ENCODE data around the gene GP1BB. TPM values are rescaled to one million over a fixed set of nuclear protein-coding genes. Genes with fewer than 3 reads are reported as not detected.

Gene GP1BB
- total RNA-seq, 5 donors from 2014 or later (not counting 1 experiment from before 2014, with no cell fraction given) = 0.19 to 2.1 (median 0.36) TPM

DNA sequence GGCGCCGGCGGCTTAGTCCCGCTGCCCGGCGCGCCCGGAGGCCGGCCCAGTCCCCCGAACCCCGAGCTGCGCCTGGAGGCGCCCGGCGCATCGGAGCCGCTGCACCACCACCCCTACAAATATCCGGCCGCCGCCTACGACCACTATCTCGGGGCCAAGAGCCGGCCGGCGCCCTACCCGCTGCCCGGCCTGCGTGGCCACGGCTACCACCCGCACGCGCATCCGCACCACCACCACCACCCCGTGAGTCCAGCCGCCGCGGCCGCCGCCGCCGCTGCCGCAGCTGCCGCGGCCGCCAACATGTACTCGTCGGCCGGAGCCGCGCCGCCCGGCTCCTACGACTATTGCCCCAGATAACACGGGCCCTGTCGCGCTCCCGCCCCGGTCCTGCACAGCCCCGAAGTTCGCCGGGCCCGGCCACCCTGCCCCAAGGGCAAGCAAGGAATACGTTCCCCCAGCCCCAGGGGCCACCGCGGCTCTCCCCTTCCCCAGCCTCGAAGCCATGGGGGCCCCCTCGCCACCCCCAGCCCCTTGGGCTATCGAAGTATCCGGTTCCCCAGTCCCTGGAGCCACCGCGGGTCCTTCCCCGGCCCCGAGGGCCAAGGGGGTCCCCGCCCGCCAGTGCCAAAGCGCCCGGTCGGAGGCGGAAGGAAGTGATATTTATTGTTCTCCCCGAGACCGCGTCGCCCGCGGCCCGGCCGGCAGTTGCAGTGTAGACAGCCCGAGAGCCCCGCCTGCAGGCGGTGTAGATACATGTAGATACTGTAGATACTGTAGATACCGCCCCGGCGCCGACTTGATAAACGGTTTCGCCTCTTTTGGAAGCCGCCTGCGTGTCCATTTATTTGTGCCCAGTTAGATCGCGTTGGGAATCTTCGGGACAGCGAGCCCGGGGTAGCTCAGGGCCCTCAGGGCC is 43.4 kb downstream of the GP1BB start:
- Histone ChIP-seq H3K9me3 (no peaks in the 10 kb centered on the region), H3K27ac (ENCODE audit: low read length) (no peak overlapping the region), H3K4me3 (ENCODE audit: control insufficient read depth in 1 of 2, extremely low read depth in 1 of 2, low read length in 1 of 2) (peak overlapping the region in 1 of 2 donors; percentile 19), H3K27me3 (replicated peaks in 1 of 2; ENCODE audit: control insufficient read depth in 2 of 2, extremely low read depth in 1 of 2, insufficient read depth in 2 of 2, low read length in 1 of 2) (peaks cover 14 to 90% of the 10 kb centered on the region in 2 experiments), H3K36me3 (ENCODE audit: control insufficient read depth in 2 of 2, extremely low read depth in 1 of 2, insufficient read depth in 1 of 2, low read length in 1 of 2) (no peaks in the 10 kb centered on the region), H3K4me1 (ENCODE audit: control insufficient read depth in 1 of 2, extremely low read depth in 1 of 2, insufficient read depth in 2 of 2, low read length in 2 of 2) (peaks cover 3 to 21% of the 10 kb centered on the region in 2 experiments)
- DNase-seq (peak in 28 of 35 experiments; percentile 12 to 54 (median 32)), ATAC-seq (replicated peaks in 1 of 4) (peak; percentile 39 to 80 (median 54))
- POLR2A ChIA-PET = no interaction called here
- H3K4me3 Mint-ChIP-seq = peak overlapping the region; percentile 21 to 70 (median 43)
- H3K27me3 Mint-ChIP-seq = peaks cover 35 to 79% of the 10 kb centered on the region in 2 donors
- CTCF ChIA-PET = interaction anchor here in 1 of 2 donors (0.5 kb wide), 1 partner anchor 189 kb away, joined by 7 read pairs; no protein-coding TSS in a partner anchor
- no peak overlapping the region for H3K27ac Mint-ChIP-seq
- 2% methylated on average over 100 of the region's 103 CpGs for WGBS (ENCODE audit: insufficient coverage)
- H3K9me3 Mint-ChIP-seq = no peaks in the 10 kb centered on the region
- H3K4me1 Mint-ChIP-seq = peaks cover 9 to 18% (median 16%) of the 10 kb centered on the region in 3 donors
- H3K36me3 Mint-ChIP-seq = no peaks in the 10 kb centered on the region

DNA sequence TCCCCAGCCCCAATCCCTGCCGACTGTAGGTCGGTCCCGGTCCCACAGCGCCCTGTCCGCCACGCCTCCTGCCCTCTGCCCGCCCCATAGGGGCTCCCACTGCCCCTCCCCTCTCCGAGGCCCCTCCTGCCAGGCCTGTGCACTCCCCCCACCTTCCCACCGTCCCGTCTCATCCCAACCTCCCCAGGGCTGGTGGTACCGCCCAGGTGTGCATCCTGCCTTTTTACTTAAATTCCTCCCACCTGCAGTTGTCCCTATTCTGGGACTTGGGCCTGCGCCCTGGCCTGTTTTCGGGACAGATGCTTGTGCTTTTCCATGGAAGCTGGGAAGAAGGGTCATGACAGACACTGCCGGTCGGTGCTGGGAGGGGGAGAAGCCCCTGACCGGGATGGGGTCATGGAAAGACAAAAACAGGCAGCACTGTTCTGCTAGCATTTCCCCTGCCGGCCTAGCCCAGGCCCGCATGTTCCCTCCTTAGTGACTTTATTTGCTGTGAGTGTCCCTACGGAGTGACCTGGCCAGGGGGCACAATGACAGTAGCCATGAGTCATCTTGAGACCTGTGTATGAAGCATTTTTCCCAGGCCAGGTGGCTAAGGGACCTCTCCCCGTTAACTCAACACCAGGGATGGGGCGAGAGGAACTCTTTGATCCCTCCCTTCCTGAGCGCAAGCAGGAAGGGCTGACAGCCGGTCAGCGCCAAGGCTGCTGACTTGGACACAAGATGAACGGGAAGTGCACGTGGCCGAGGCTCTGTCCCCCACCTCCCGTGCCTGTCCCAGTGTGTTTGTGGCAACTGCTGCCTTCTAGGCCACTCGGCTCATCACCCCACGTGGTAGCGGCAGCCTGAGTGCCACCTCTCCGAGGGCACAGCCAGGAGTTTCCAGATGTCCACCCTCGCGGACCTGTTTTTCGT is 44.3 kb downstream of the GP1BB start:
- Mint-ChIP-seq H3K4me1 (peaks cover 9 to 16% (median 14%) of the 10 kb centered on the region in 3 donors), H3K9me3 (no peaks in the 10 kb centered on the region), H3K27ac (no peak overlapping the region), H3K27me3 (peaks cover 36 to 82% of the 10 kb centered on the region in 2 donors), H3K4me3 (peak overlapping the region in 2 of 3 donors; percentile 43 to 70), H3K36me3 (no peaks in the 10 kb centered on the region)
- CTCF ChIA-PET = no interaction called here
- no peaks in the 10 kb centered on the region for H3K9me3 ChIP-seq
- H3K36me3 ChIP-seq (ENCODE audit: control insufficient read depth in 2 of 2, extremely low read depth in 1 of 2, insufficient read depth in 1 of 2, low read length in 1 of 2) = no peaks in the 10 kb centered on the region
- peaks cover 10 to 90% of the 10 kb centered on the region in 2 experiments for H3K27me3 ChIP-seq (replicated peaks in 1 of 2; ENCODE audit: control insufficient read depth in 2 of 2, extremely low read depth in 1 of 2, insufficient read depth in 2 of 2, low read length in 1 of 2)
- H3K4me3 ChIP-seq (ENCODE audit: control insufficient read depth in 1 of 2, extremely low read depth in 1 of 2, low read length in 1 of 2) = no peak overlapping the region
- no peak overlapping the region for H3K27ac ChIP-seq (ENCODE audit: low read length)
- DNase-seq (no peak), ATAC-seq (replicated peaks in 1 of 4) (peak in 2 of 4 experiments; percentile 14 to 50)
- H3K4me1 ChIP-seq (ENCODE audit: control insufficient read depth in 1 of 2, extremely low read depth in 1 of 2, insufficient read depth in 2 of 2, low read length in 2 of 2) = peaks cover 3 to 21% of the 10 kb centered on the region in 2 experiments
- 28% methylated on average over 33 of the region's 35 CpGs for WGBS (ENCODE audit: insufficient coverage)
- POLR2A ChIA-PET = no interaction called here

DNA sequence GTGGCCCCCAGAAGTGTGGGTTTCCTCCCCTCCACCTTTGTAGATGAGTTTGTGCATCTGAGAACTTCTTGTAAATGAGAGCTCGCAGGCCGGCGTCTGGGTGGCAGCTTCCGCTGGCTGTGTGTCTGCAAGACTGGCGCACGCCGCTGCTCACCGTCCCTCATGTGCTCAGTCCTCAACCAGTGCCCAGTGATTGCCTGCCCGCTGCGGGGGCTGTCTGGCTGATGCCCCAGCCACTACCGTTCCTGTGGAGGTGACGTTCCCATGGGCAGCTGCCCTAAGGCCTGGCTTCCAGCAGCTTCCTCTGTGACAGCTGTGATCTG is 46.0 kb downstream of the GP1BB start:
- ChIA-PET POLR2A (no interaction called here), CTCF (no interaction called here)
- peak overlapping the region in 1 of 3 donors; percentile 13 for H3K4me3 Mint-ChIP-seq

DNA sequence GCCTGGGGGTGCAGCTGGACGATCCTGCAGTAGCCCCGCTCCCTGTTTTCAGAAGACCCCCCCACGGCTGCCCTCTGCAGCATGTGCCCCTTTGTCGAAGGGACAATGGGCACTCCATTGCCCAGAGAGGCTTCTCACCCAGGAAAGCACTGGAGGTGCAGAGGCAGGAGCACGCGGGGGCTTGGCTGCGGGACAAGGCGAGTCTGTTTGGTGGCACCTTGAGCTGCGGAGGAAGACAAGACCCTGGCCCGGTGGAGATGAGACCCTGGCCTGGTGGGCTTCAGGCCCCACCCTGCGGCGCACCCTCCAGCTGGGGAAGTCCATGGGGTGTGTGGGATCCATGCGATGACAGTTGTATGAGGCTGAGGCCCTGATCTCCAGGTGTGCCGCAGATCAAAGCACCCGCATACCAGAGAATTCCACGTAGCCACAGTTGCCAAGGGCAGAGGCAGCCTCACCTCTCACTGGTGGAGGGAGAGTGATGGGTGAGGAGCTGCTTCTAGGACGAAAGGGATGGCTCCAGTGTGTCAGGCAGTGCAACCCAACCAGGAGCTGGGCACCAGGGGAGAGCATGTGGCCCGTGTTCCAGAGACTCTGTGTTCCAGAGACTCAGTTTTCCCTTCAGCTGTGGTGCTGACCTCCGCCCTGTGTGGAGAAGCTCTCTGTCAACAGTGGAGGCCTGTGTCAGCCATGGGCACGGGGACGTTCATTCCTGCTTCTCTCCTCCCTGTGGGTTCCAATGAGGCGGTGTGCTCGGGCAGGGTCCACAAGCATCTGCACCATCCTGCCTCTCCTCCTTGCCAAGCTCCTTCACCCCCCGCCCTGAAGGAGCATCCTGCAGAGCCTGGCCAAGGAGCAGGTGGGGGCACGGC is 47.2 kb downstream of the GP1BB start:
- ATAC-seq (replicated peaks in 1 of 4) = no peak
- Histone ChIP-seq H3K9me3 (no peaks in the 10 kb centered on the region), H3K27me3 (replicated peaks in 1 of 2; ENCODE audit: control insufficient read depth in 2 of 2, extremely low read depth in 1 of 2, insufficient read depth in 2 of 2, low read length in 1 of 2) (peaks cover 2 to 86% of the 10 kb centered on the region in 2 experiments), H3K4me1 (ENCODE audit: control insufficient read depth in 1 of 2, extremely low read depth in 1 of 2, insufficient read depth in 2 of 2, low read length in 2 of 2) (peaks cover 0 to 16% of the 10 kb centered on the region in 2 experiments), H3K27ac (ENCODE audit: low read length) (no peak overlapping the region), H3K4me3 (ENCODE audit: control insufficient read depth in 1 of 2, extremely low read depth in 1 of 2, low read length in 1 of 2) (no peak overlapping the region), H3K36me3 (ENCODE audit: control insufficient read depth in 2 of 2, extremely low read depth in 1 of 2, insufficient read depth in 1 of 2, low read length in 1 of 2) (no peaks in the 10 kb centered on the region)
- POLR2A ChIA-PET = no interaction called here
- Mint-ChIP-seq H3K27ac (no peak overlapping the region), H3K9me3 (no peaks in the 10 kb centered on the region), H3K4me1 (peaks cover 9 to 10% (median 9%) of the 10 kb centered on the region in 3 donors), H3K36me3 (no peaks in the 10 kb centered on the region), H3K27me3 (peaks cover 51 to 73% of the 10 kb centered on the region in 2 donors), H3K4me3 (no peak overlapping the region)
- WGBS (ENCODE audit: insufficient coverage) = 67% methylated on average over 10 of the region's 25 CpGs
- CTCF ChIA-PET = no interaction called here
- no peak for DNase-seq

More for the DNA sequence above, 46.0 kb downstream of the GP1BB start:
- H3K4me3 ChIP-seq (ENCODE audit: control insufficient read depth in 1 of 2, extremely low read depth in 1 of 2, low read length in 1 of 2) = no peak overlapping the region
- DNase-seq (no peak), ATAC-seq (replicated peaks in 1 of 4) (no peak)
- peaks cover 8 to 89% of the 10 kb centered on the region in 2 experiments for H3K27me3 ChIP-seq (replicated peaks in 1 of 2; ENCODE audit: control insufficient read depth in 2 of 2, extremely low read depth in 1 of 2, insufficient read depth in 2 of 2, low read length in 1 of 2)
- 87% methylated on average over 9 of the region's 12 CpGs for WGBS (ENCODE audit: insufficient coverage)
- peaks cover 47 to 82% of the 10 kb centered on the region in 2 donors for H3K27me3 Mint-ChIP-seq
- no peak overlapping the region for H3K27ac Mint-ChIP-seq
- peaks cover 3 to 21% of the 10 kb centered on the region in 2 experiments for H3K4me1 ChIP-seq (ENCODE audit: control insufficient read depth in 1 of 2, extremely low read depth in 1 of 2, insufficient read depth in 2 of 2, low read length in 2 of 2)
- H3K9me3 ChIP-seq = no peaks in the 10 kb centered on the region
- H3K36me3 ChIP-seq (ENCODE audit: control insufficient read depth in 2 of 2, extremely low read depth in 1 of 2, insufficient read depth in 1 of 2, low read length in 1 of 2) = no peaks in the 10 kb centered on the region
- no peak overlapping the region for H3K27ac ChIP-seq (ENCODE audit: low read length)
- no peaks in the 10 kb centered on the region for H3K9me3 Mint-ChIP-seq
- H3K4me1 Mint-ChIP-seq = peaks cover 9 to 16% (median 14%) of the 10 kb centered on the region in 3 donors
- H3K36me3 Mint-ChIP-seq = no peaks in the 10 kb centered on the region

DNA sequence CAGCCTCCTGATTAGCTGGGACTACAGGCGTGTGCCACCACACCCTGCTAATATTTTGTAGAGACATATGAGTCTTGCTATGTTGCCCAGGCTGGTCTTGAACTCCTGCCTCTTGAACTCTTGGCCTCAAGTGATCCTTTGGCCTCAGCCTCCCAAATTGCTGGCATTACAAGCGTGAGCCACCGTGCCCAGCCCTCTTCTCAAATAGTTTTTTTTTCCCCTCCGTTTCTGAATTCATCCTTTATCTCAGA is 49.0 kb downstream of the GP1BB start:
- no peaks in the 10 kb centered on the region for H3K9me3 ChIP-seq
- peaks cover 9 to 15% (median 12%) of the 10 kb centered on the region in 3 donors for H3K4me1 Mint-ChIP-seq
- ChIA-PET POLR2A (no interaction called here), CTCF (no interaction called here)
- 67% methylated on average over 4 of the region's 4 CpGs for WGBS (ENCODE audit: insufficient coverage)
- no peaks in the 10 kb centered on the region for H3K9me3 Mint-ChIP-seq
- H3K36me3 ChIP-seq (ENCODE audit: control insufficient read depth in 2 of 2, extremely low read depth in 1 of 2, insufficient read depth in 1 of 2, low read length in 1 of 2) = no peaks in the 10 kb centered on the region
- no peak for DNase-seq
- no peak overlapping the region for H3K4me3 ChIP-seq (ENCODE audit: control insufficient read depth in 1 of 2, extremely low read depth in 1 of 2, low read length in 1 of 2)
- H3K36me3 Mint-ChIP-seq = no peaks in the 10 kb centered on the region
- peaks cover 2 to 90% of the 10 kb centered on the region in 2 experiments for H3K27me3 ChIP-seq (replicated peaks in 1 of 2; ENCODE audit: control insufficient read depth in 2 of 2, extremely low read depth in 1 of 2, insufficient read depth in 2 of 2, low read length in 1 of 2)
- no peak for ATAC-seq (replicated peaks in 1 of 4)
- peaks cover 2 to 15% of the 10 kb centered on the region in 2 experiments for H3K4me1 ChIP-seq (ENCODE audit: control insufficient read depth in 1 of 2, extremely low read depth in 1 of 2, insufficient read depth in 2 of 2, low read length in 2 of 2)
- no peak overlapping the region for H3K4me3 Mint-ChIP-seq
- no peak overlapping the region for H3K27ac Mint-ChIP-seq
- H3K27ac ChIP-seq (ENCODE audit: low read length) = no peak overlapping the region
- peaks cover 49 to 78% of the 10 kb centered on the region in 2 donors for H3K27me3 Mint-ChIP-seq
